ENCODE results near the gene PLEKHG4. TPM values are rescaled to one million over a fixed set of nuclear protein-coding genes. Genes with fewer than 3 reads are reported as not detected.

Gene PLEKHG4
- total RNA-seq, 1 experiment from 2014 or later: 14.0 TPM

DNA sequence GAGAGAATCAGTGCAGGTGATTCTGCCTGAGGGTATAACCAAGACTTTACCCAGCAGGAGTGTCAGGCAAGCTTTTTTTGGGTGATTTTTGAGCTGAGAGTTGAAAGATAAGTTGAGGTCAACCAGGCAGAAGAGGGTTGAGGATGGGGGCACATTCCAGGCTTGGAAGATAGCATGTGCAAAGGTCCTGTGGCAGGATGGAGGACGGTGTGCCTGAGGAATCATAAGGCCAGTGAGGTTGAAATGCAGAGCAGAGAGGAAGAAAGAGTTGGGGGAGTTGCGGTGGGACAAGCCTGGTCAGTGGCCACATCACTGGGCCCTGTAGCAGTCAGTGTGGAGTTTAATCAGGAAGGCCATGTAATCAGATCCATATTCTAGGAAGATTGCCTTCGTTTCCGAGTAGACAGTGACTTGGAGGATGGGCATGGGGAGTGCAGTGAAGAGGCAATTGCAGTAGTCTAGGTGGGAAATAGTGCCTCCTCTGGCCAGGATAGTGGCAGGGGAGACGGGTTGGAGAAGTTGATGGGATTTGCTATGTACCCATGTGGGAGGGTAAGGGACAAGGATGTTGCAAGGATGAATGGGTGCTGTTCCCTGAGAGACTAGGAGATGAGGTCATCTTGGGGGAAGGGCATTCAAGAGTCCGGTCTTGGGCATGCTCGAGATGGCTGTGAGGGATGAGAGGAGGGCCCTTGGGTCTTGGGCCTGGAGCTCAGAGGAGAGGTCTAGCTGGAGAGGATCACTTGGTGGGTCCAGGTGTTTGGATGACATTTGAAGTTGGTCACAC is 3.9 kb downstream of the PLEKHG4 start:
- Histone ChIP-seq H3K27ac (no peak overlapping the region), H3K79me2 (ENCODE audit: low read depth) (peaks cover 7% of the 10 kb centered on the region; the same call in 1 of the 2 replicates), H4K20me1 (ENCODE audit: insufficient read depth) (no peaks in the 10 kb centered on the region), H3K9me3 (ENCODE audit: insufficient read depth, low read depth) (no peaks in the 10 kb centered on the region), H3K4me1 (replicated peaks; ENCODE audit: insufficient read depth) (peaks cover 9% of the 10 kb centered on the region), H3K36me3 (ENCODE audit: low read depth) (no peaks in the 10 kb centered on the region), H2AFZ (no peak overlapping the region), H3K9me2 (ENCODE audit: insufficient read depth) (no peaks in the 10 kb centered on the region), H3F3A (ENCODE audit: insufficient read depth, low read depth) (peaks cover 12% of the 10 kb centered on the region; the same call in 1 of the 2 replicates), H3K27me3 (ENCODE audit: insufficient read depth, low read depth) (no peaks in the 10 kb centered on the region), H3K4me2 (no peak overlapping the region), H3K4me3 (no peak overlapping the region)
- TF ChIP-seq, protein P1, sequence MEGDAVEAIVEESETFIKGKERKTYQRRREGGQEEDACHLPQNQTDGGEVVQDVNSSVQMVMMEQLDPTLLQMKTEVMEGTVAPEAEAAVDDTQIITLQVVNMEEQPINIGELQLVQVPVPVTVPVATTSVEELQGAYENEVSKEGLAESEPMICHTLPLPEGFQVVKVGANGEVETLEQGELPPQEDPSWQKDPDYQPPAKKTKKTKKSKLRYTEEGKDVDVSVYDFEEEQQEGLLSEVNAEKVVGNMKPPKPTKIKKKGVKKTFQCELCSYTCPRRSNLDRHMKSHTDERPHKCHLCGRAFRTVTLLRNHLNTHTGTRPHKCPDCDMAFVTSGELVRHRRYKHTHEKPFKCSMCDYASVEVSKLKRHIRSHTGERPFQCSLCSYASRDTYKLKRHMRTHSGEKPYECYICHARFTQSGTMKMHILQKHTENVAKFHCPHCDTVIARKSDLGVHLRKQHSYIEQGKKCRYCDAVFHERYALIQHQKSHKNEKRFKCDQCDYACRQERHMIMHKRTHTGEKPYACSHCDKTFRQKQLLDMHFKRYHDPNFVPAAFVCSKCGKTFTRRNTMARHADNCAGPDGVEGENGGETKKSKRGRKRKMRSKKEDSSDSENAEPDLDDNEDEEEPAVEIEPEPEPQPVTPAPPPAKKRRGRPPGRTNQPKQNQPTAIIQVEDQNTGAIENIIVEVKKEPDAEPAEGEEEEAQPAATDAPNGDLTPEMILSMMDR (conservative IDR thresholded peaks at IDR 0.05): no peak
- no peak for TF ChIP-seq EZH2 (IDR thresholded peaks at IDR 0.05; ENCODE audit: low read depth)
- CTCF ChIA-PET: no interaction called here
- intact Hi-C loops (cut with micrococcal nuclease; ENCODE audit: unreplicated experiment): no loop called here
- no peak for DNase-seq
- no TSS peak for BruUV-seq (replicated peaks)
- POLR2A ChIA-PET (ENCODE audit: unreplicated experiment): no interaction called here

DNA sequence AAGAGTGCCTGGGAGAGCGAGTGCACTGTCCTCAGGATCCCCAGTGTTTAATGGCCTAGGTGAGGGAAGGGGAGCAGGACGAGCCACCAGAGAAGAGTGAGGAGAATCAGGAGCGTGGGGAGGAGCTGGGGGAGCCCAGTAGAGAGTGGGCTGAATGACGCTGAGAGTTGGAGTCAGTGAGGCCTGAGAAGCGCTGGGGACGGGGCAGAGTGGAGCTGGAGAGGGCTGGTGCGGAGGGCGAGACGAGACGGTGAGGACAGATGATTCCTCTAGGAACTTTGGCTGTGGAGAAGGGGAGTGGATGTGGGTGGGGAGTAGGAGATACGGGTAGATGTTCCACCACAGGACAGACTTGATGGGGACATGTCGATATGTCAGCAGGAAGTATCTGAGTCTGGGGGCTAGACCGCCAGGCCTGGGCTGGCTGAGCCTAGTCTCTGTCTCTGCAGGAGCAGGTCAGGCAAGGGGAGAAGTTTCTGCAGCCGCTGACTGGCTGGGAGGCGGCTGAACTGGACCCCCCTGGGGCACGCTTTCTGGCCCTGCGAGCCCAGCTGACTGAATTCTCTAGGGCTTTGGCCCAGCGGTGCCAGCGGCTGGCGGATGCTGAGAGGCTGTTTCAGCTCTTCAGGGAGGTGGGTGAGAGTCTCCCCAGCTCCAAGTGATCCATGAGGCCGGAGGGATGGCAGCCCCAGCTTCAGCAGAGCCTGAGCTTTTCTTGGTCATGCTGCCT is 4.7 kb downstream of the PLEKHG4 start:
- Histone ChIP-seq H3K9me2 (ENCODE audit: insufficient read depth) (no peaks in the 10 kb centered on the region), H3K36me3 (ENCODE audit: low read depth) (no peaks in the 10 kb centered on the region), H3K4me2 (0 out of 2 replicates have a peak overlapping the region, but pooled peaks have one; percentile 17), H3K27ac (no peak overlapping the region), H2AFZ (no peak overlapping the region), H3K4me3 (no peak overlapping the region), H3K79me2 (ENCODE audit: low read depth) (no peaks in the 10 kb centered on the region), H3F3A (ENCODE audit: insufficient read depth, low read depth) (peaks cover 12% of the 10 kb centered on the region; the same call in 1 of the 2 replicates), H3K9me3 (ENCODE audit: insufficient read depth, low read depth) (no peaks in the 10 kb centered on the region), H3K27me3 (ENCODE audit: insufficient read depth, low read depth) (no peaks in the 10 kb centered on the region), H3K4me1 (replicated peaks; ENCODE audit: insufficient read depth) (peaks cover 7% of the 10 kb centered on the region; the same call in 1 of the 2 replicates), H4K20me1 (ENCODE audit: insufficient read depth) (no peaks in the 10 kb centered on the region)
- ChIA-PET CTCF (interaction anchor here (0.6 to 2.2 kb wide), 6 partner anchors 23 to 266 kb away, joined by 4 to 16 read pairs (median 5); partner anchors contain the start of gene HSD11B2), POLR2A (ENCODE audit: unreplicated experiment) (interaction anchor here (0.5 to 0.7 kb wide), 3 partner anchors 76 to 202 kb away, joined by 3 read pairs; partner anchors contain the start of gene ZDHHC1)
- TF ChIP-seq, protein P1 (conservative IDR thresholded peaks at IDR 0.05): no peak
- TF ChIP-seq EZH2 (IDR thresholded peaks at IDR 0.05; ENCODE audit: low read depth): no peak
- intact Hi-C loops (cut with micrococcal nuclease; ENCODE audit: unreplicated experiment): no loop called here
- BruUV-seq (replicated peaks): no TSS peak
- DNase-seq: no peak

Data from PC-9 (cell line).